Activated B cell treated with CpG ODN at 0.5 μM for 24 hours (primary cell): ENCODE measurements around the gene ABCD3. TPM values are rescaled to one million over a fixed set of nuclear protein-coding genes. Genes with fewer than 3 reads are reported as not detected.

Experiments used
- ATAC-seq: fragments of 200-7000 bp; cut with Tn5 transposase; one replicate; pipeline ENCODE4 v1.10.0; 2021; ENCODE audit warnings: low read depth, mild to moderate bottlenecking, moderate library complexity
- CTCF ChIA-PET: fragments of 350-600 bp; sonication (Branson Sonifier 250); formaldehyde crosslinking; loops from one replicate; lab custom pipeline; 2021; ENCODE audit warnings: antibody characterized with exemption; lab: Charles Lee
- POLR2A ChIA-PET: fragments of 350-600 bp; sonication (Branson Sonifier 250); formaldehyde crosslinking; loops from one replicate; lab custom pipeline; 2021; ENCODE audit warnings: antibody characterized with exemption; lab: Charles Lee
- DNase-seq: peaks from one replicate; pipeline ENCODE4 v3.0.0; 2022
- H3K27ac Mint-ChIP-seq: one replicate; pipeline ENCODE4 v1.8.0; 2020; ENCODE audit warnings: mixed read lengths
- H3K27me3 Mint-ChIP-seq: one replicate; pipeline ENCODE4 v1.8.0; 2021; ENCODE audit warnings: mixed read lengths
- H3K36me3 Mint-ChIP-seq: one replicate; pipeline ENCODE4 v1.8.0; 2021; ENCODE audit warnings: low read depth, mixed read lengths
- H3K4me1 Mint-ChIP-seq: one replicate; pipeline ENCODE4 v1.8.0; 2021; ENCODE audit warnings: mixed read lengths
- H3K4me3 Mint-ChIP-seq: one replicate; pipeline ENCODE4 v1.8.0; 2020; ENCODE audit warnings: mild to moderate bottlenecking, mixed read lengths
- H3K9me3 Mint-ChIP-seq: one replicate; pipeline ENCODE4 v1.8.0; 2020; ENCODE audit warnings: mixed read lengths
- CTCF ChIP-seq: fragments of 200-600 bp; IDR thresholded peaks from one replicate; pipeline ENCODE4 v1.8.0; 2022; ENCODE audit warnings: antibody characterized with exemption, mild to moderate bottlenecking
- intact Hi-C: fragments of 100-400 bp; cut with micrococcal nuclease; formaldehyde crosslinking; loops from one replicate; pipeline ENCODE4 v1.15.1; 2024
- total RNA-seq: library from RNA; stranded (reverse); gene quantifications from 2 replicates; pipeline ENCODE4 v1.2.3, GENCODE V29; 2022

ABCD3 gene
- total RNA-seq, 1 donor from 2014 or later, result 23.2 TPM

GRCh38 chr1:94543893-94544635 is 125.9 kb downstream of the ABCD3 start:
- ATAC-seq (no peak), DNase-seq (no peak)
- no peak overlapping the region for H3K27ac Mint-ChIP-seq
- no peaks in the 10 kb centered on the region for H3K9me3 Mint-ChIP-seq
- H3K4me1 Mint-ChIP-seq, result peaks cover 22% of the 10 kb centered on the region
- intact Hi-C loops, result no loop called here
- H3K4me3 Mint-ChIP-seq, result no peak overlapping the region
- peaks cover 49% of the 10 kb centered on the region for H3K27me3 Mint-ChIP-seq
- ChIA-PET CTCF (no interaction called here), POLR2A (no interaction called here)
- no peak for TF ChIP-seq CTCF
- no peaks in the 10 kb centered on the region for H3K36me3 Mint-ChIP-seq

DNA sequence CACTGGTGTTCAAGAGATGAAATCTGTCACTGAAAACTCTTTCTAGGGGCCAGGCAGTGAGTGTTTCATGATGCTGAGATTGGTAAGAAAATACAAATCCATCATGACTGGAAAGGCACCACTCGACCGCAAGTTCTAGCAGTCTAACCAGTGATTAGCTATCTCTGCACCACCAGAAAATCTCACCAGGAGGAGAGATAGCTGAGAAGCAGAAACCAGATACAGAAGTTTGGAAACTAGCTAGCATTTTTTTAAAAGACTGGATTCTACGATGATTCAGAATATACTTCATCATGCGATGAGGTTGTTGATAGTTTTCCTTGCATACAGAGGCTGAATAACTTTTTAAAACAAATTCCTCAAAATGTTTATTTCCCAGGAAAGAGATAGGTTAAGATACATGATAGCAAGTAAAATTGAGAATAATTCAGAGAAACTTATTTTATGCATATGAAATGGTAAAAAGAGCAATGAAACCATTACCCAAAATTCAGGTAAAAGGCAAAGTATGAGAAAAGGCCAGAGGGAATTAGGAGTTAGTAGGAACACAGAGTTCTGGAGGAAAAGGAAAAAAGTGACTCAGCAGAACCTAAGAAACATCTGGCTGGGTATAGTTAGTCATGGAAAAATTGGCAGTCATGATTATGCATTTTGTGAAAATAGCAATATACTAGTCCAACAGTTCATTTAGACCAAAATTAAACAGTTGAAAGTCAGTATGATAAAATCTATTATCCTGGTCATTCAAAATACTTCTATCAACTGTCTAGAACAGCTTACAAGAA is 126.7 kb downstream of the ABCD3 start:
- TF ChIP-seq CTCF, result no peak
- H3K36me3 Mint-ChIP-seq, result no peaks in the 10 kb centered on the region
- ChIA-PET CTCF (no interaction called here), POLR2A (no interaction called here)
- H3K27ac Mint-ChIP-seq, result no peak overlapping the region
- H3K9me3 Mint-ChIP-seq, result no peaks in the 10 kb centered on the region
- ATAC-seq (no peak), DNase-seq (no peak)
- peaks cover 41% of the 10 kb centered on the region for H3K27me3 Mint-ChIP-seq
- peaks cover 22% of the 10 kb centered on the region for H3K4me1 Mint-ChIP-seq
- no peak overlapping the region for H3K4me3 Mint-ChIP-seq
- intact Hi-C loops, result no loop called here

- Mint-ChIP-seq H3K4me3 (no peak overlapping the region), H3K27ac (no peak overlapping the region), H3K36me3 (no peaks in the 10 kb centered on the region), H3K9me3 (no peaks in the 10 kb centered on the region), H3K4me1 (no peaks in the 10 kb centered on the region), H3K27me3 (peaks cover 14% of the 10 kb centered on the region)
- no peak for TF ChIP-seq CTCF
- ATAC-seq (no peak), DNase-seq (no peak)
- CTCF ChIA-PET, result no interaction called here
- POLR2A ChIA-PET, result no interaction called here
- intact Hi-C loops, result no loop called here
These were observed 131.5 kb downstream of the ABCD3 start for GRCh38 chr1:94549706-94550105.

DNA sequence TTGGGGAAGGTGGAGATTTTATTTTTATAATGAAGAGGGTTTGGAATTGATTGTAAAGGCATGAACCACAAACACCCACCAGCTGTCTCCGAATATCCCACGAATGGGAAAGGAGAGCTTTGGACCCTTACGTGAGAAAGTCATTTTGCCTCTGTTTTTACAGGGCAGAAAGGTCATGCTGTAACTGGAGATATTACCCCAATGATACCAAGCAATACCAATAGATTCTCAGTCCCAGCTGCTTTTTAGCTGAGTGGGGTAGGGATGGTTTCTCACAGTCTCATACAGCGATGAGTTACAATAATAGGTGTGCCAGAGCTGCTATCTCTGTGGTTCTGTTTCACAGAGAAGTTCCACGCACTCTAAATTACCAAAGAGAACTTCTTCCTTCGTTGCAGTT is 132.2 kb downstream of the ABCD3 start:
- peaks cover 11% of the 10 kb centered on the region for H3K27me3 Mint-ChIP-seq
- no peak overlapping the region for H3K4me3 Mint-ChIP-seq
- no peaks in the 10 kb centered on the region for H3K9me3 Mint-ChIP-seq
- no peak for TF ChIP-seq CTCF
- H3K36me3 Mint-ChIP-seq, result no peaks in the 10 kb centered on the region
- H3K4me1 Mint-ChIP-seq, result no peaks in the 10 kb centered on the region
- DNase-seq, result no peak
- POLR2A ChIA-PET, result no interaction called here
- H3K27ac Mint-ChIP-seq, result no peak overlapping the region
- intact Hi-C loops, result no loop called here
- no peak for ATAC-seq
- CTCF ChIA-PET, result no interaction called here

DNA sequence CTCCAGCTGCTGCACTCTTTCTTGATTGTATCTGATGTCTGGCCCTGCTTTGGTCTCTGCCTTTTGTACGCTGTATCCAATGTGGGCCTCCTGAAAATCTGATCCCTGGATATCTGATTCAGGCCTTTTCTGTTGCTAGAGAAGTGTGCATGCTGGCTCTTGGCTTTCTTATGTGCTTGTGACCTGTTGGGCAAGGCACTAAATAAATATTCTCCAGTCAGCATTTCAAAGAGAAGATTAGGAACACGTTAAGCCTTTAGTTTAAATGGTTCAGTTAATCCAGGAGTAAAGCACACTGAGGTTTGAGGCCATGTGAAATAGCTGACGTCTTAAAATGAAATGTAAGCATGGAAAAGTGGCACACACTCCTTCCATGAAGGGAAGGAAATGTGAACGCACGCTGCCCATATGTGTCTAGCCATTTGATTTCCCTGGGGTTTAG is 132.6 kb downstream of the ABCD3 start:
- Mint-ChIP-seq H3K9me3 (no peaks in the 10 kb centered on the region), H3K27ac (no peak overlapping the region), H3K4me1 (no peaks in the 10 kb centered on the region), H3K36me3 (no peaks in the 10 kb centered on the region), H3K4me3 (no peak overlapping the region), H3K27me3 (peaks cover 11% of the 10 kb centered on the region)
- CTCF ChIA-PET, result no interaction called here
- intact Hi-C loops, result no loop called here
- POLR2A ChIA-PET, result no interaction called here
- no peak for TF ChIP-seq CTCF
- ATAC-seq (no peak), DNase-seq (no peak)
